ENCODE measurements around the gene IDNK. TPM values are rescaled to one million over a fixed set of nuclear protein-coding genes. Genes with fewer than 3 reads are reported as not detected.

The IDNK gene
- polyA plus RNA-seq, 3 donors from 2014 or later: 31.1 to 38.7 (median 33.9) TPM

DNA sequence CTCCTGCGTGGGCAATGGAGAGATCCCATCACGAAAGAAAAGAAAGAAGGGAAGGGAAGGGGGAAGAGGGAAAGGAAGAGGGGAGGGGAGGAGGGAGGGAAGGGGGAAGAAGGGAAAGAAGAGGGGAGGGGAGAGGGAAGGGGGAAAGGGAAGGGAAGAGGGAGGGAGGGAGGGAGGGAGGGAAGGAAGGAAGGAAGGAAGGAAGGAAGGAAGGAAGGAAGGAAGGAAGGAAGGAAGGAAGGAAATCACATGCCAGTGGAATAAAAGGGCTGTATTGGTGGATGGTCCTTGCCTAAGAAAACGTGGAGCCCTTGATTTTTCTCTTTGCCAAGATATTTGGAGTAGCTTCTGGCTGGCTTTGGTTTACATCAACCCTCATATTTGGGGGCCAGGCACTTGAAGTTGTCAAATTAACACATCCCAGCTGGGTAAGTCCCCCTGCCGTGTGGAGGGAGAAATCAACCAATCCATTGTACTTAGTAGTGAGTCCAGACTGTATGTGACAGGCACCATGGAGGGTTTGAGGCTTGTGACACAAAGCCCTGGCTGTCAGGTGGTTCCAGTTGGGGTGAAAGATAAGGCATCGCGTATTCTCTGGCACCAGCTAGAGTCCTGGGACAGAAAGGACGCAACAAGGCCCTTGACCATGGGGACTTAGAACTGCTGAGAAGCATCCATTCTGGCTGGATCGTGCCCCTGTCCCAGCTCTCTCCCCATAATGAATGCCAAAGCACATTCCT, 23.7 kb downstream of the IDNK start:
- Mint-ChIP-seq H3K27ac (no peak overlapping the region), H3K4me1 (peaks cover 1 to 6% of the 10 kb centered on the region in 2 donors), H3K36me3 (peaks cover 6 to 10% (median 7%) of the 10 kb centered on the region in 3 donors), H3K4me3 (no peak overlapping the region), H3K27me3 (ENCODE audit: low read depth in 3 of 3) (peaks cover 0 to 2% (median 1%) of the 10 kb centered on the region in 3 donors), H3K9me3 (no peaks in the 10 kb centered on the region)
- DNase-seq: no peak

DNA sequence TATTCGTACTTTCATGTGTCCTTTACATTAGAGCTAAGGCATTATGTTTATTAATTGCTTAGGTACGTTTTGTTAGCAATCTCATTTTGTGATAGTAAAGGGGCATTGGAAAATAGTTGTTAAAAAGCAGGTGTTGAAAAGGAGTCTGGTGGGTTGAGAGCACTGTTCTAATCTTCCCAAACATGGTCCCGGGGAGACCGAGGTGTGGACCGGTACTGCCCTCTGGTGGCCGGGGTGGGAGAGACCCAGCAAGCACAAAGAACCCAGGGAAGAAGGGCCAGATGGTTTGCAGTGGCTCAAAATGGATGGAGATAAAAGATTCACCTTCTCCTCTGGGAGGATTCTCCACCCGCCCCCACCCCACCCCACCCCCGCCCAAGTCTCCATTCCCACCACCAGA, 26.1 kb downstream of the IDNK start:
- Mint-ChIP-seq H3K36me3 (peaks cover 10 to 21% (median 19%) of the 10 kb centered on the region in 3 donors), H3K9me3 (no peaks in the 10 kb centered on the region), H3K27ac (peak overlapping the region in 1 of 6 donors; percentile 49), H3K27me3 (ENCODE audit: low read depth in 3 of 3) (peaks cover 0 to 2% (median 1%) of the 10 kb centered on the region in 3 donors), H3K4me1 (peaks cover 1 to 6% of the 10 kb centered on the region in 2 donors), H3K4me3 (no peak overlapping the region)
- DNase-seq: peak; percentile 61 to 67 (median 66)

DNA sequence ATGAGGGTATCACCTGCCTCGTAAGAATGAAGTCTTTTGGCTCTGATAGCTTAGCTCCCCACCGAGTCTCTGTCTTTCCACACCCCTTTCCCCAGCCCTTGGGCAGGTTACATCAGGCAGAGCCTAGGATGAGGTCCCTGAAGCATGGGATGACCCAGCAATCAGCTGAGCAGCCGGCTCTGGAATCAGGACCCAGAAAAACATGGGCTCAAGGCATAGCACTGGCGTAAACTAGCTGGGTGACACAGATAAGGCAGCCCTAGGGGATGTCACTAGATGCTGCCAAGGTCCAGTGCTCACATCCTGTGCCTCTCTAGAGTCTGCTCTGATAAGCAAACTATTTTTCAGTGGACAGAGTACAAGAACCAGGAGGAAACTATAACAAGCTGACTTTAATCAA, 26.6 kb downstream of the IDNK start:
- Mint-ChIP-seq H3K4me3 (no peak overlapping the region), H3K27me3 (ENCODE audit: low read depth in 3 of 3) (peaks cover 0 to 2% (median 1%) of the 10 kb centered on the region in 3 donors), H3K36me3 (peaks cover 10 to 21% (median 19%) of the 10 kb centered on the region in 3 donors), H3K4me1 (peaks cover 1 to 6% of the 10 kb centered on the region in 2 donors), H3K27ac (no peak overlapping the region), H3K9me3 (no peaks in the 10 kb centered on the region)
- DNase-seq: no peak

DNA sequence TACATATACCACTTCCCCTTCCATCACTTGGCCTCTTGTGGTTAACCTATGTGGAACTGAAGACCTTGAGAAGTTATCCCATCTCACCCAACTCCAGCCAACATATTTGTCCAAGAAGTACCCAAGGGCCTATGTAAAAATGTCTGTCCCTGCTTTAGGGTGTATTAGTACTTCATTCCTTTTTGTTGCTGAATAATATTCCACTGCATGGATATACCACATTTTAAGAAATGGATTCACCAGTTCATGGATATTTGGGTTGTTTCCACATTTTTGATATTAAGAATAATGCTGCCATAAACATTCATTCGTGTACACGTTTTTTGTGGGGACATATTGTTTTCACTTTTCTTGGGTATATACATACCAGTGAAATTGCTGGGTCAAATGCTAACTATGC, 28.6 kb downstream of the IDNK start:
- Mint-ChIP-seq H3K27ac (peak overlapping the region in 1 of 6 donors; percentile 20), H3K4me1 (peaks cover 1 to 6% of the 10 kb centered on the region in 2 donors), H3K4me3 (no peak overlapping the region), H3K27me3 (ENCODE audit: low read depth in 3 of 3) (peaks cover 0 to 2% (median 1%) of the 10 kb centered on the region in 3 donors), H3K36me3 (peaks cover 10 to 26% (median 19%) of the 10 kb centered on the region in 3 donors), H3K9me3 (no peaks in the 10 kb centered on the region)
- no peak for DNase-seq

DNA sequence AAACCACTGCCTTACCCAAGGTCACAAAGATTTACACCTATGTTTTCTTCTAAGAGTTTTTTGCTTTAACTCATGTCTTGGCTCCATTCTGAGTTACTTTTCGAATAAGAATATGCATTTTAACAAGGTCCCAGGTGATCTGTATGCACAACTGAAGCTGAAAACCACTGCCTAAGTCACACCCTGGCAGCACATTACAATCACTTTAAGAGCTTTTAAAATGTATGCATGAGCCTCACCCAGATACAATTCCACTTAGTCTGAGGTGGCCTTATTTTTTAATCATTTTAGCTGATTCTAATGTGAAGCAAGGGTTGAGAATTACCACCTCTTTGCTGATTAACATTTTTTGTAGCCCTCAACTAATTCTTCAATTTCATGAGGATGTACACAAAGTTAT, 29.5 kb downstream of the IDNK start:
- H3K27ac Mint-ChIP-seq: peak overlapping the region in 1 of 6 donors; percentile 31
- H3K27me3 Mint-ChIP-seq (ENCODE audit: low read depth in 3 of 3): peaks cover 0 to 2% (median 1%) of the 10 kb centered on the region in 3 donors

DNA sequence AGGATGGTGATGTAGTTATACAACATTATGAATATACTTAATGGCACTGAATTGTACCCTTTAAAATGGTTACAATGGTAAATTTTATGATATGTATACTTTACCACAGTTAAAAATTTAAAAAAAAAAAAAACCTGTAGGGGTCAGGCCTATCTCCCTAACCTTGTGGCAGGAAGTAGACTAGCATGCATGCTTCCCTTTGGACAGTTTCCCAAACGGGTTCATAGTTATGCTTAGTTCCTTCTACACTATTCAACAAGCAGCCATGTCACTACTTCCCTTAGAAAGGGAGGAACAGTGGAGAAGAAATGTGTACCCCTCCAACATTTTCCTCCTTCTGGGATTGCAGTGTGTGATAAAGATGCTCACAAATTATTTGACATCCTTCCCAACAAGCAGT, 32.5 kb downstream of the IDNK start:
- DNase-seq: no peak
- no peaks in the 10 kb centered on the region for H3K27me3 Mint-ChIP-seq (ENCODE audit: low read depth in 3 of 3)
- H3K9me3 Mint-ChIP-seq: no peaks in the 10 kb centered on the region
- H3K4me1 Mint-ChIP-seq: no peaks in the 10 kb centered on the region
- H3K27ac Mint-ChIP-seq: no peak overlapping the region
- no peak overlapping the region for H3K4me3 Mint-ChIP-seq
- peaks cover 13 to 31% (median 20%) of the 10 kb centered on the region in 3 donors for H3K36me3 Mint-ChIP-seq

More for the DNA sequence above, 29.5 kb downstream of the IDNK start:
- peaks cover 1 to 6% of the 10 kb centered on the region in 2 donors for H3K4me1 Mint-ChIP-seq
- no peak overlapping the region for H3K4me3 Mint-ChIP-seq
- DNase-seq: no peak
- H3K36me3 Mint-ChIP-seq: peaks cover 10 to 26% (median 19%) of the 10 kb centered on the region in 3 donors
- H3K9me3 Mint-ChIP-seq: no peaks in the 10 kb centered on the region

DNA sequence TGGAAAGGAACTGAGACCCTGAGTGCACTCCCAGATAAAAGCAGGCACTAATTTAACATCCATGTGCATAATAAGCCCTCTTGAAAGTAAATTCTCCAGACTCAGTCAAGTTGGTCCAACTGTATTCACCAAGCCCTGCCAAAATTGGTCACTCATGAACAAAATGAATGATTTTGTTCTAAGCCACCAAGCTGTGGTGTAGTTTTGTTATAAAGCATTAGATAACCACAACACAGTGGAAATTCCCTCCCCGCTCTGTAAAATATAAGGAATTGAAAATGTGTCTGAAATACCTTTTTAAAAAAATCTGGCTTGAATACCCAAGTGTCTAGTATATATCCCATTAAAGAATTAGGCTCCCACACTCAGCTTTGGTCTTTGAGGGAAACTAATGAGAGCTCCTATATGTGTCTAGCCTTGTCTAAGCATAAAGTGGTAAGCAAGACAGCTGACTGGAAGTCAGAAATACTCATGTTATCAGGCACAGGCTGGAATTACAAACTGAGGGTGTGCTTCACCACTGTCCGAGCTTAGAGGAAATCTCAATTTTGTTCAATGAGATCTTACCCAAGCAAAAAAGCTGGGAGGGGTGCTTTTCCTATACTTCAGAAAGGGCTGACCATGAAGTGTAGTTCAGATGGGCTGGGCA, 33.2 kb downstream of the IDNK start:
- Mint-ChIP-seq H3K36me3 (peaks cover 11 to 31% (median 19%) of the 10 kb centered on the region in 3 donors), H3K9me3 (no peaks in the 10 kb centered on the region), H3K4me3 (no peak overlapping the region), H3K4me1 (no peaks in the 10 kb centered on the region), H3K27me3 (ENCODE audit: low read depth in 3 of 3) (no peaks in the 10 kb centered on the region), H3K27ac (peak overlapping the region in 1 of 6 donors; percentile 31)
- DNase-seq: no peak

DNA sequence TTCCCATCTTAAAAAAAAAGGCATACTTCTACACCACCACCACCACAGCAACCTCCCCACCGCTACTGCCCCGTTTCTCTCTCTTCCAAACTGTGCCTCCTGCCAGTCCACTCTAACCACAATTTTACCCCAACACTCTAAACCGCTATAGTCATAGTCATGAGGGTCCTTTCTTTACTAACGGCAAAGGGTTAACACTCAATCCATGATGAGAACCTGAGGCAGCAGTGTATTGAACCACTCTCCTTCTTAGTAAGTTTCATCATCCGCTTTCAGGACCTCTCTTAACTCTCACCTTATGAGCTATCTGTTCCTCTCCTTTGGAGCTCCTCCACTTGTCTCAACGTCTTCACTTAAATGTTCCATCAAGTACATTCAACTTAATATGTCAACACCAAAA, 34.0 kb downstream of the IDNK start:
- Mint-ChIP-seq H3K9me3 (no peaks in the 10 kb centered on the region), H3K4me1 (no peaks in the 10 kb centered on the region), H3K27me3 (ENCODE audit: low read depth in 3 of 3) (no peaks in the 10 kb centered on the region), H3K4me3 (no peak overlapping the region), H3K36me3 (peaks cover 11 to 31% (median 15%) of the 10 kb centered on the region in 3 donors), H3K27ac (no peak overlapping the region)
- no peak for DNase-seq

DNA sequence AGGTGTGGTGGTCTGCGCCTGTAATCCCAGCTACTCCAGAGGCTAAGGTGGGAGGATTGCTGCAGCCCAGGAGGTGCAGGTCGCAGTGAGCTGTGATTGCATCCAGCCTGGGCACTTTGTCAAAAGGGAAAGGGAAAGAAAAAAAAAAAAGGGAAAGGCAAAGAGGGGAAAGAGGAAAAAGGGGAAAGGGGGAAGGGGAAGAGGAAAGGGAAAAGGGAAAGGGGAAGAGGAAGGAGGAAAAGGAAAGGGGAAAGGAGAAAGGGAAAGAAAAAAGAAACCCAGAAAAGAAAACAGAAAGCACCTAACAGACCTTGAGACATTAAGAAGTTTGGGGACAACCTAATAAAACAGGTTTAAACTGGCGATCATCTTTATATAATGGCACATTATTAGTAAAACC, 40.0 kb downstream of the IDNK start:
- DNase-seq: no peak
- H3K4me3 Mint-ChIP-seq: no peak overlapping the region
- peaks cover 1 to 14% of the 10 kb centered on the region in 2 donors for H3K4me1 Mint-ChIP-seq
- H3K9me3 Mint-ChIP-seq: no peaks in the 10 kb centered on the region
- no peaks in the 10 kb centered on the region for H3K27me3 Mint-ChIP-seq (ENCODE audit: low read depth in 3 of 3)
- no peak overlapping the region for H3K27ac Mint-ChIP-seq
- H3K36me3 Mint-ChIP-seq: peaks cover 5 to 46% (median 14%) of the 10 kb centered on the region in 3 donors

DNA sequence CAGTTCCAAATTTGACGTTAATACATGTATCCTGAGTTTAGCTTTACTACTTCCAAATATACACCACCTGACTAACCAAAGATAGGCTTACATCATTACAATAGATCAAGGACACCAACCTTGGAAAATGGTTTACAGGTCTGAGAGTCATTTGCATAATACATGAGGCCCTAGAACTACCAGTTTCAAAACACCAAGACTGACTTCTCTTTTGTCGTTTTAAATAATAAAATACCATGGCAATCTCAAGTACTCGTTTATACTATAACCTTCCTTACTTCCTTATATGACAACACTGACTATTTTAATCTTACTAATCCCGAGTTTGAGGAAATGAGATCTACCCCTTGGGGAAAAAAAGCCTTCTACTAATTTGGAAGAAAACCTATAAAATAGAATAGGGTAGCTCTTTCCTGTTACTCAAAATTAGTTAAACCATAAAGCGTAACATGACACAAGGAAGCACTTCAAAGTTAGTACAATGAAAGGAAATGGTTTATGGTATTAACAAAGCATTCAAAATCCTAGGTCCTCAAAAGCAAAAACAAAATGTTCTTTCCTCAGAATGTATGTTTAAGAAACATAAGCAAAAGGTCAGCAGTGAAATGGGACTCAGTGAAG, 42.7 kb downstream of the IDNK start:
- DNase-seq: no peak
- no peaks in the 10 kb centered on the region for H3K9me3 Mint-ChIP-seq
- no peak overlapping the region for H3K4me3 Mint-ChIP-seq
- H3K36me3 Mint-ChIP-seq: peaks cover 0 to 44% (median 15%) of the 10 kb centered on the region in 3 donors
- no peaks in the 10 kb centered on the region for H3K27me3 Mint-ChIP-seq (ENCODE audit: low read depth in 3 of 3)
- H3K27ac Mint-ChIP-seq: no peak overlapping the region
- H3K4me1 Mint-ChIP-seq: peaks cover 1 to 14% of the 10 kb centered on the region in 2 donors

DNA sequence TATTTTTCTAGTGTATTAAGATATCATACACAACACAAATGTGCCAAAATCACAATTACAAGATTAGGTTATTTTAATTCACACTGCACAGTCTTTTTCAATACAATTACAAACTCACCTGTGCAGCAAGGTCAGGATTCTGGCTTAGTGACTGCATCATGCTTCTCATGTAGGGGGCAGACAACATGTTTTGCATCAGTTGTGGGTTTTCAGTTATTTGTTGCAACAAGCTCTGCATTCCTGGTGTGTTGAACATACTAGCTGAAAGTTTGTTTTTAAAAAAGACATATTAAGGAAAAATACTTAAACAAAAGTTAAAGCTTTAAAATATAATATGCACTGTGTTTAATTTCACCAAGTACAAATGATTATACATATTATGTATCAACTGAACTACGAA, 46.1 kb downstream of the IDNK start:
- no peak for DNase-seq
- H3K4me1 Mint-ChIP-seq: peaks cover 3 to 35% of the 10 kb centered on the region in 2 donors
- H3K27me3 Mint-ChIP-seq (ENCODE audit: low read depth in 3 of 3): peaks cover 0 to 2% (median 0%) of the 10 kb centered on the region in 3 donors
- no peak overlapping the region for H3K27ac Mint-ChIP-seq
- peaks cover 4 to 33% (median 24%) of the 10 kb centered on the region in 3 donors for H3K36me3 Mint-ChIP-seq
- no peaks in the 10 kb centered on the region for H3K9me3 Mint-ChIP-seq
- no peak overlapping the region for H3K4me3 Mint-ChIP-seq

DNA sequence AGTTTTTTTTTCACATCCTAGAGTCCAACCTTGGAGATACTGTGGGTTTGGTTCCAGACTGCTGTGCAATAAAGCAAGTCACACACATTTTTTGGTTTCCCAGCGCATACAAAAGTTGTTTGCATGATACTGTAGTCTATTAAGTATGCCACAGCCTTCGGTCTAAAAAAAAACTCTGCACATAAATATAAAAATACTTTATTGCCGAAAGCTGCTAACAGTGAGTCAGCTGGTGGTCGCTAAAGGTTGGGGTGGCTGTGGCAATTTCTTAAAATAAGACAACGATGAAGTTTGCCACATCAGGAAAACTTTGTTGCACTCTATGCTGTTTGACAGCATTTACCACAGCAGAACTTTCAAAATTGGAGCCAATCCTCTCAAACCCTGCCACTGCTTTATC, 47.4 kb downstream of the IDNK start:
- Mint-ChIP-seq H3K36me3 (peaks cover 4 to 30% (median 22%) of the 10 kb centered on the region in 3 donors), H3K4me1 (peaks cover 5 to 46% of the 10 kb centered on the region in 2 donors), H3K27ac (no peak overlapping the region), H3K4me3 (no peak overlapping the region), H3K27me3 (ENCODE audit: low read depth in 3 of 3) (peaks cover 0 to 2% (median 2%) of the 10 kb centered on the region in 3 donors), H3K9me3 (no peaks in the 10 kb centered on the region)
- DNase-seq: no peak

DNA sequence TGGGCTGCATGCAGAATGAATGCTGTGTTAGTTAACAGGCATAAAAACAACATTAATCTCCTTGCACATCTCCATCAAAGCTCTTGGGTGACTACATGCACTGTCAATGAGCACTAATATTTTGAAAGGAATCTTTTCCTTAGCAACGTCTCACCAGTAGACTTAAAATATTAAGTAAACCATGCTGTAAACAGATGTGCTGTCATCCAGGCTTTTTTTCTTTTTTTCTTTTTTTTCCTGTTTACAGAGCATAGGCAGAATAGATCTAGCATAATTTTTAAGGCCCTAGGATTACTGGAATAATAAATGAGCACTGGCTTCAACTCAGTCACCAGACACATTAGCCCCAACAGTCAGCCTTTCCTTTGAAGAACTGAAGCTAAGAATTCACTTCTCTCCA, 48.5 kb downstream of the IDNK start:
- H3K36me3 Mint-ChIP-seq: peaks cover 4 to 22% (median 22%) of the 10 kb centered on the region in 3 donors

DNA sequence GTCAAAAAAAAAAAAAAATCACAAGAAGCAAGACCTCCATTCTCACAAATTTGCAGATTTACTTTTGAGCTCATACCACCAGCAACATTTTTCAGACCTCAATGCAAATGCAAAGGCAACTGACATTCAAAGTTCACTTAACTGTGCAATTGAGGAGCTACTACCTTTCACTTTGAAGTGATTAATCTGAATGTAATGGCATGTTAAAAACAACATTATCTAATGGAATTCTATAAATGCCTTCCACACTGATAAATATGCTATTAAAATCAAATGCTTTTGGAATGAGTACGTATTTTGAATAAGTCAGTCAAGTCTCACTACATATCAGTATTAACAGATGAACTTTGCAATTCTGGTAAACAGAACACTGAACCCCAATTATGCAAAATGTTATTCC, 52.5 kb downstream of the IDNK start:
- no peaks in the 10 kb centered on the region for H3K9me3 Mint-ChIP-seq
- peaks cover 2% of the 10 kb centered on the region in 3 donors for H3K27me3 Mint-ChIP-seq (ENCODE audit: low read depth in 3 of 3)
- no peak overlapping the region for H3K27ac Mint-ChIP-seq
- H3K36me3 Mint-ChIP-seq: peaks cover 9 to 34% (median 25%) of the 10 kb centered on the region in 3 donors
- no peak for DNase-seq
- no peak overlapping the region for H3K4me3 Mint-ChIP-seq
- peaks cover 6 to 57% of the 10 kb centered on the region in 2 donors for H3K4me1 Mint-ChIP-seq

More for the DNA sequence above, 48.5 kb downstream of the IDNK start:
- Mint-ChIP-seq H3K27ac (peak overlapping the region in 3 of 6 donors; percentile 7 to 39 (median 17)), H3K27me3 (ENCODE audit: low read depth in 3 of 3) (peaks cover 0 to 2% (median 2%) of the 10 kb centered on the region in 3 donors), H3K9me3 (no peaks in the 10 kb centered on the region), H3K4me3 (no peak overlapping the region), H3K4me1 (peaks cover 5 to 42% of the 10 kb centered on the region in 2 donors)
- DNase-seq: no peak

Measured in immature natural killer cell (primary cell).